K562 (cell line): ENCODE results near the gene SHLD1. TPM values are rescaled to one million over a fixed set of nuclear protein-coding genes. Genes with fewer than 3 reads are reported as not detected.

ENCODE experiments used
- ATAC-seq: fragments of 200-7000 bp; cut with Tn5 transposase; 3 replicates; pipeline ENCODE4 v1.9.1; 2020; ENCODE audit warnings: moderate library complexity
- BruUV-seq: library from RNA; stranded (reverse); fragments of 400-500 nt; replicated peaks from 2 replicates; lab custom pipeline; 2021; lab: Mats Ljungman, UMichigan
- CTCF ChIA-PET: fragments of 300-600 bp; formaldehyde crosslinking; extraction: SDS; loops from one replicate; lab custom pipeline; 2021; ENCODE audit warnings: low intra/inter-chr PET ratio; lab: Yijun Ruan, JAX
- POLR2A ChIA-PET: fragments of 300-600, 350-650 bp; sonication (Branson Sonifier 250); formaldehyde crosslinking; extraction: SDS; loops from one replicate; lab custom pipeline; 2021; ENCODE audit warnings: antibody characterized with exemption, inconsistent platforms; lab: Yijun Ruan, JAX
- DNase-seq, 4 experiments: peaks; one replicate each; pipeline versions ENCODE4 v3.0.0 to v3.0.0-alpha.2; 2011 to 2018; ENCODE audit warnings: low spot score in 3 of 4, mixed read lengths in 3 of 4; ENCODE audit errors: extremely low read depth in 1 of 4
- FAIRE-seq: peaks from 2 replicates; lab custom pipeline; 2011; peaks lifted over from hg19 to GRCh38; lab: Jason Lieb, UNC
- H2AFZ ChIP-seq: 2 replicates; pipeline ENCODE4 v1.6.0; 2011; ENCODE audit warnings: low read depth, low read length, control low read depth, inconsistent platforms
- H3K27ac ChIP-seq: fragments of 200-600 bp; 3 replicates; pipeline ENCODE4 v1.8.0; 2011; ENCODE audit warnings: low read depth, mild to moderate bottlenecking, control low read depth, inconsistent platforms, low read length, moderate library complexity, mixed read lengths; ENCODE audit errors: extremely low read depth
- H3K27me3 ChIP-seq, 2 experiments: fragments of 300-600 bp in 1 of 2; 2 replicates in 1 of 2; 3 replicates in 1 of 2; pipeline versions ENCODE4 v1.6.0 to v1.8.0; 2011; ENCODE audit warnings: inconsistent platforms in 2 of 2, low read length in 2 of 2, mild to moderate bottlenecking in 1 of 2, mixed read lengths in 1 of 2, moderate library complexity in 1 of 2; ENCODE audit not compliant: control insufficient read depth in 2 of 2, insufficient read depth in 2 of 2
- H3K36me3 ChIP-seq: fragments of 300-600 bp; 3 replicates; pipeline ENCODE4 v1.8.0; 2011; ENCODE audit warnings: mild to moderate bottlenecking, low read length, inconsistent platforms; ENCODE audit not compliant: control insufficient read depth, insufficient read depth
- H3K4me1 ChIP-seq, 2 experiments: fragments of 200-600 bp in 1 of 2; replicated peaks in 1 of 2; 2 replicates in 1 of 2; 3 replicates in 1 of 2; pipeline versions ENCODE4 v1.5.1 to v1.8.0; 2011; ENCODE audit warnings: inconsistent platforms in 2 of 2, low read length in 2 of 2, mild to moderate bottlenecking in 1 of 2, mixed read lengths in 1 of 2, moderate library complexity in 1 of 2; ENCODE audit not compliant: control insufficient read depth in 2 of 2, insufficient read depth in 2 of 2
- H3K4me2 ChIP-seq: 2 replicates; pipeline ENCODE4 v1.6.1; 2011; ENCODE audit warnings: low read length, control low read depth, inconsistent platforms, mixed read lengths; ENCODE audit not compliant: insufficient read depth
- H3K4me3 ChIP-seq: fragments of 200-600 bp; sonication (generic), shearing (Covaris generic); 2 replicates; pipeline ENCODE4 v1.5.1; 2016; ENCODE audit warnings: control low read depth, inconsistent platforms
- H3K79me2 ChIP-seq: fragments of 200-600 bp; 3 replicates; pipeline ENCODE4 v1.8.0; 2011; ENCODE audit warnings: low read length, inconsistent platforms; ENCODE audit not compliant: control insufficient read depth, insufficient read depth
- H3K9ac ChIP-seq, 2 experiments: 2 replicates each; pipeline versions ENCODE4 v1.6.0 to v1.6.1; 2011; ENCODE audit warnings: low read depth in 2 of 2, low read length in 2 of 2, control low read depth in 1 of 2, inconsistent platforms in 1 of 2, mild to moderate bottlenecking in 1 of 2, mixed read lengths in 1 of 2; ENCODE audit not compliant: insufficient read depth in 1 of 2
- H3K9me1 ChIP-seq: one replicate; pipeline ENCODE4 v1.6.0; 2011; ENCODE audit warnings: inconsistent platforms, mild to moderate bottlenecking, low read length, moderate library complexity; ENCODE audit not compliant: control insufficient read depth, insufficient read depth
- H3K9me3 ChIP-seq: replicated peaks from 2 replicates; pipeline ENCODE4 v1.5.1; 2011; ENCODE audit warnings: low read depth, low read length, inconsistent platforms; ENCODE audit not compliant: control insufficient read depth, insufficient read depth
- H4K20me1 ChIP-seq: replicated peaks from 2 replicates; pipeline ENCODE4 v1.6.1; 2011; ENCODE audit warnings: low read length, inconsistent platforms, mixed read lengths; ENCODE audit not compliant: control insufficient read depth, insufficient read depth
- ZNF639 ChIP-seq, 2 experiments: fragments of 200-800 bp in 1 of 2; sonication (Bioruptor generic) in 1 of 2; sonication (generic) in 1 of 2; formaldehyde crosslinking in 1 of 2; IDR thresholded peaks in 1 of 2; conservative IDR thresholded peaks in 1 of 2; 2 replicates each; pipeline versions ENCODE4 v1.5.0 to v1.6.1; 2016 to 2020; ENCODE audit warnings: missing compliant biosample characterization in 1 of 2, missing genetic modification characterization in 1 of 2, missing genetic modification reagents in 1 of 2
- WGBS: fragments of 100-300 bp; shearing (Covaris generic); methylation state at CpG from one replicate; pipeline ENCODE4 v1.1.6; 2016; ENCODE audit warnings: low coverage, mixed read lengths; ENCODE audit not compliant: insufficient coverage; ENCODE audit errors: missing lambda C conversion rate; 5-methylcytosine and 5-hydroxymethylcytosine counted together
- in situ Hi-C: fragments of 300-500 bp; cut with MboI; formaldehyde crosslinking; loops from 4 replicates; pipeline ENCODE4 v1.15.0; 2018; ENCODE audit warnings: inconsistent platforms, mixed read lengths
- intact Hi-C: fragments of 100-400 bp; cut with micrococcal nuclease; formaldehyde crosslinking; loops from 2 replicates; pipeline ENCODE4 v1.14.2; 2022
- polyA plus RNA-seq, 8 experiments: library from polyadenylated mRNA; depleted of rRNA in 4 of 8; stranded (reverse) in 5 of 8; unstranded in 3 of 8; fragments of >200 nt; fragmentation: Nextera tagmentation in 2 of 8; fragmentation: Illumina TruSeq in 1 of 8; extraction: Ambion mirVana in 2 of 8; extraction: Trizol in 1 of 8; gene quantifications; 2 replicates each; pipeline versions ENCODE4 v1.2.1 to v1.2.3, GENCODE V29; 2011 to 2014; ENCODE audit warnings: inconsistent platforms in 1 of 8, missing spikeins in 1 of 8
- total RNA-seq, 7 experiments: library from RNA; depleted of rRNA in 6 of 7; stranded (reverse); fragments of >200 nt in 6 of 7; fragmentation: Illumina TruSeq in 2 of 7; extraction: Trizol in 2 of 7; gene quantifications; 2 replicates each; pipeline versions ENCODE4 v1.2.1 to v1.2.3, GENCODE V29; 2011 to 2021; ENCODE audit warnings: low replicate concordance in 1 of 7
- TF ChIP-seq, protein P1 (sequence below): fragments of 200-800 bp; sonication (Bioruptor generic); IDR thresholded peaks from 2 replicates; pipeline ENCODE4 v1.6.1; 2017; ENCODE audit warnings: missing genetic modification characterization, missing compliant biosample characterization

SHLD1 gene
- total and polyA plus RNA-seq, 9 of the 15 experiments (the other 6 are each of a cell fraction or from before 2014, with no cell fraction given), result 3.7 to 21.6 (median 8.2) TPM

DNA sequence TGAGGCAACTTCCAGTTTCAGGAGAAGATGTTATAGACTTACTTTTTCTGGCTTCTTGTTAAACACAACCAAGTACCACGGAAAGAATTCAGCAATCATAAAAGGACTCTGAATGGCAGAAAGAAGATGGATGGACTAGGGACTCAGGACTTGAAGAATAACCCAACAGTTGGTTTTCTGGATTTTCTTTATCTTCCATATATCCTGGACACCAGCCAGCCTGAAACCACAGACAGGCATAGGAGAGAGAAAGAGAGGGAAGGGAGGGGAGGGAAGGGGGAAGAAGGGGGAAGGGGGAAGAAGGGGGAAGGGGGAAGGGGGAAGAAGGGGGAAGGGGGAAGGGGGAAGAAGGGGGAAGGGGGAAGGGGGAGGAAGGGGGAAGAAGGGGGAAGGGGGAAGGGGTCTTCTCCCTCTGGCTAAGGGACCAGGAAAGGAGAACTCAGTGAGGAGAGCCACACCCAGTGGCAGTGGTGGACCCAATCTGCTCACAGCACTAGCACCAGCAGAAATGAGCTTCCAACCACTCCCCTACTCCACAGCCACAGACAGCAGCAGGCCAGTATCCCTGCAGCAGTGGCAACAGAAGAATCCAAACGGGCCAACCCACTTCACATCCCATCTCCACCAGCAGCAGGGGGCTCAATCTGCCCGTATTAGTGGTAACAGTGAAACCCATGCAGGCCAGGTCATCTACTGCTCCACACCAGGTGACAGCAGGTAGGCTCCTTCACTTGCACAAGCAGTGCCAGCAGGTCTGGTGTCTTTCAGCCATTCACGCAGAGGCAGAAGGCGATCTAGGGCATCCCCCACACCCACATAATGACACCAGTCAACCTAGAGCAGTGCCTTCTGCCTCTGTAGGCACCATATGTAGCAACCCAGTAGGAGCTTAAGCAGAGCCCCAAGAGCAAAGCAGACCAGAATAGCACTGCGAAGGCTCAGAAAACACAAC, 121.5 kb downstream of the SHLD1 start:
- in situ Hi-C loops, result no loop called here
- H3K27ac ChIP-seq, result no peak overlapping the region
- H3K4me1 ChIP-seq, result no peaks in the 10 kb centered on the region; a peak in 1 of 5 replicates
- no peak overlapping the region for H2AFZ ChIP-seq
- H3K4me2 ChIP-seq, result no peak overlapping the region
- H3K9me1 ChIP-seq, result no peaks in the 10 kb centered on the region
- no peaks in the 10 kb centered on the region for H4K20me1 ChIP-seq
- TF ChIP-seq, protein P1, sequence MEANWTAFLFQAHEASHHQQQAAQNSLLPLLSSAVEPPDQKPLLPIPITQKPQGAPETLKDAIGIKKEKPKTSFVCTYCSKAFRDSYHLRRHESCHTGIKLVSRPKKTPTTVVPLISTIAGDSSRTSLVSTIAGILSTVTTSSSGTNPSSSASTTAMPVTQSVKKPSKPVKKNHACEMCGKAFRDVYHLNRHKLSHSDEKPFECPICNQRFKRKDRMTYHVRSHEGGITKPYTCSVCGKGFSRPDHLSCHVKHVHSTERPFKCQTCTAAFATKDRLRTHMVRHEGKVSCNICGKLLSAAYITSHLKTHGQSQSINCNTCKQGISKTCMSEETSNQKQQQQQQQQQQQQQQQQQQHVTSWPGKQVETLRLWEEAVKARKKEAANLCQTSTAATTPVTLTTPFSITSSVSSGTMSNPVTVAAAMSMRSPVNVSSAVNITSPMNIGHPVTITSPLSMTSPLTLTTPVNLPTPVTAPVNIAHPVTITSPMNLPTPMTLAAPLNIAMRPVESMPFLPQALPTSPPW, result peak; percentile 59
- TF ChIP-seq ZNF639 (CRISPR knock-in tag; conservative IDR thresholded peaks at IDR 0.05 in 1 of 2, IDR thresholded peaks at IDR 0.05 in 1 of 2), result no peak
- BruUV-seq, result no TSS peak
- CTCF ChIA-PET, result no interaction called here
- no peaks in the 10 kb centered on the region; a peak in 1 of 5 replicates for H3K27me3 ChIP-seq
- H3K79me2 ChIP-seq, result no peaks in the 10 kb centered on the region
- FAIRE-seq (no peak), DNase-seq (no peak), ATAC-seq (no peak)
- no peaks in the 10 kb centered on the region for H3K9me3 ChIP-seq
- H3K9ac ChIP-seq, result no peak overlapping the region
- WGBS, result 0% methylated on average over 6 of the region's 6 CpGs
- POLR2A ChIA-PET, result no interaction called here
- H3K4me3 ChIP-seq, result no peak overlapping the region
- intact Hi-C loops, result no loop called here
- no peaks in the 10 kb centered on the region for H3K36me3 ChIP-seq
